H9 (cell line): ENCODE results near the gene SLC51B. TPM values are rescaled to one million over a fixed set of nuclear protein-coding genes. Genes with fewer than 3 reads are reported as not detected.

Experiments used
- DNase-seq: peaks from one replicate; pipeline ENCODE4 v3.0.0-alpha.2; 2017
- H2AFZ ChIP-seq: one replicate; pipeline ENCODE4 v1.6.1; 2013; ENCODE audit warnings: mild to moderate bottlenecking, low read length, control low read depth, moderate library complexity
- H2AK5ac ChIP-seq: 2 replicates; pipeline ENCODE4 v1.6.1; 2013; ENCODE audit warnings: low read length, control low read depth, mixed read lengths; ENCODE audit not compliant: insufficient read length
- H2BK120ac ChIP-seq: one replicate; pipeline ENCODE4 v1.6.1; 2013; ENCODE audit warnings: low read depth, mild to moderate bottlenecking, low read length, control low read depth, inconsistent platforms; ENCODE audit not compliant: poor library complexity, severe bottlenecking
- H2BK12ac ChIP-seq: 2 replicates; pipeline ENCODE4 v1.6.1; 2013; ENCODE audit warnings: low read length, control low read depth, mixed read lengths, low read depth; ENCODE audit not compliant: insufficient read length
- H2BK15ac ChIP-seq: 2 replicates; pipeline ENCODE4 v1.6.1; 2013; ENCODE audit warnings: low read depth, low read length, control low read depth
- H2BK20ac ChIP-seq: one replicate; pipeline ENCODE4 v1.6.1; 2013; ENCODE audit warnings: low read depth, mild to moderate bottlenecking, low read length, control low read depth, inconsistent platforms; ENCODE audit not compliant: poor library complexity, severe bottlenecking
- H2BK5ac ChIP-seq: 2 replicates; pipeline ENCODE4 v1.6.1; 2013; ENCODE audit warnings: low read length, control low read depth, mixed read lengths; ENCODE audit not compliant: insufficient read length
- H3K14ac ChIP-seq: 2 replicates; pipeline ENCODE4 v1.6.1; 2013; ENCODE audit warnings: low read length, control low read depth; ENCODE audit not compliant: insufficient read depth
- H3K18ac ChIP-seq: 2 replicates; pipeline ENCODE4 v1.6.1; 2013; ENCODE audit warnings: low read depth, mild to moderate bottlenecking, mixed read lengths, low read length, control low read depth; ENCODE audit not compliant: insufficient read length
- H3K23ac ChIP-seq: 2 replicates; pipeline ENCODE4 v1.6.1; 2013; ENCODE audit warnings: low read length, control low read depth, mixed read lengths, low read depth; ENCODE audit not compliant: insufficient read length
- H3K23me2 ChIP-seq: 2 replicates; pipeline ENCODE4 v1.6.1; 2013; ENCODE audit warnings: low read depth, mild to moderate bottlenecking, mixed read lengths, low read length, control low read depth; ENCODE audit not compliant: insufficient read length, poor library complexity, severe bottlenecking
- H3K27ac ChIP-seq: 2 replicates; pipeline ENCODE4 v1.5.1; 2013; ENCODE audit warnings: low read length, control low read depth, mixed read lengths, low read depth; ENCODE audit not compliant: insufficient read length
- H3K27me3 ChIP-seq: 2 replicates; pipeline ENCODE4 v1.6.1; 2013; ENCODE audit warnings: low read length, control low read depth, inconsistent platforms; ENCODE audit not compliant: insufficient read depth
- H3K4ac ChIP-seq: 2 replicates; pipeline ENCODE4 v1.6.1; 2013; ENCODE audit warnings: low read depth, mild to moderate bottlenecking, control low read depth, inconsistent platforms, low read length, moderate library complexity
- H3K4me1 ChIP-seq: 2 replicates; pipeline ENCODE4 v1.6.1; 2013; ENCODE audit warnings: low read length, control low read depth, inconsistent platforms; ENCODE audit not compliant: insufficient read depth
- H3K4me2 ChIP-seq: 2 replicates; pipeline ENCODE4 v1.6.1; 2013; ENCODE audit warnings: low read length, control low read depth, mixed read lengths; ENCODE audit not compliant: insufficient read length, insufficient read depth
- H3K56ac ChIP-seq: 2 replicates; pipeline ENCODE4 v1.6.1; 2013; ENCODE audit warnings: low read depth, mild to moderate bottlenecking, mixed read lengths, low read length, control low read depth; ENCODE audit not compliant: insufficient read length
- H3K79me1 ChIP-seq: 2 replicates; pipeline ENCODE4 v1.6.1; 2013; ENCODE audit warnings: low read depth, mild to moderate bottlenecking, moderate library complexity, low read length, control low read depth, inconsistent platforms; ENCODE audit not compliant: insufficient read depth, poor library complexity, severe bottlenecking
- H3K79me2 ChIP-seq: 2 replicates; pipeline ENCODE4 v1.6.1; 2013; ENCODE audit warnings: low read length, control low read depth, inconsistent platforms; ENCODE audit not compliant: insufficient read depth
- H3K9ac ChIP-seq: 2 replicates; pipeline ENCODE4 v1.6.1; 2013; ENCODE audit warnings: low read length, control low read depth, mixed read lengths; ENCODE audit not compliant: insufficient read length; ENCODE audit errors: extremely low read depth
- H3K9me3 ChIP-seq: one replicate; pipeline ENCODE4 v1.6.1; 2013; ENCODE audit warnings: low read depth, low read length, inconsistent platforms; ENCODE audit not compliant: control insufficient read depth
- H3T11ph ChIP-seq: one replicate; pipeline ENCODE4 v1.6.1; 2013; ENCODE audit warnings: mild to moderate bottlenecking, low read length, control low read depth, inconsistent platforms
- H4K20me1 ChIP-seq: one replicate; pipeline ENCODE4 v1.6.1; 2013; ENCODE audit not compliant: control insufficient read depth, insufficient read length, insufficient read depth
- H4K5ac ChIP-seq: 2 replicates; pipeline ENCODE4 v1.6.1; 2013; ENCODE audit warnings: low read depth, mild to moderate bottlenecking, mixed read lengths, low read length, control low read depth; ENCODE audit not compliant: insufficient read length
- H4K8ac ChIP-seq: replicated peaks from 2 replicates; pipeline ENCODE4 v1.6.1; 2013; ENCODE audit warnings: low read length, control low read depth, mixed read lengths, low read depth; ENCODE audit not compliant: insufficient read length
- H4K91ac ChIP-seq: 2 replicates; pipeline ENCODE4 v1.6.1; 2013; ENCODE audit warnings: low read depth, mild to moderate bottlenecking, moderate library complexity, mixed read lengths, low read length, control low read depth; ENCODE audit not compliant: insufficient read length
- H3K27ac Mint-ChIP-seq, 3 experiments: 2 replicates in 2 of 3; 3 replicates in 1 of 3; pipeline ENCODE4 v1.8.0; 2020 to 2021; ENCODE audit warnings: mixed read lengths in 3 of 3, mild to moderate bottlenecking in 1 of 3, moderate library complexity in 1 of 3
- H3K27me3 Mint-ChIP-seq: 2 replicates; pipeline ENCODE4 v1.8.0; 2021; ENCODE audit warnings: low read depth, mild to moderate bottlenecking, moderate library complexity, mixed read lengths
- H3K36me3 Mint-ChIP-seq, 3 experiments: 2 replicates in 2 of 3; 3 replicates in 1 of 3; pipeline ENCODE4 v1.8.0; 2020 to 2021; ENCODE audit warnings: low read depth in 3 of 3, mixed read lengths in 3 of 3; ENCODE audit not compliant: insufficient read depth in 1 of 3
- H3K4me1 Mint-ChIP-seq, 2 experiments: 2 replicates each; pipeline ENCODE4 v1.8.0; 2020; ENCODE audit warnings: mixed read lengths in 2 of 2
- H3K4me3 Mint-ChIP-seq, 2 experiments: 2 replicates in 1 of 2; 3 replicates in 1 of 2; pipeline ENCODE4 v1.8.0; 2020 to 2021; ENCODE audit warnings: mild to moderate bottlenecking in 2 of 2, mixed read lengths in 2 of 2, moderate library complexity in 1 of 2
- H3K9me3 Mint-ChIP-seq, 2 experiments: 2 replicates in 1 of 2; 3 replicates in 1 of 2; pipeline ENCODE4 v1.8.0; 2020; ENCODE audit warnings: mild to moderate bottlenecking in 2 of 2, mixed read lengths in 2 of 2, moderate library complexity in 1 of 2
- WGBS: extraction: QIAGEN DNeasy Blood & Tissue Kit; methylation state at CpG from one replicate; pipeline ENCODE4 v1.1.7; 2013; ENCODE audit warnings: missing lambda C conversion rate, low lambda C conversion rate, mixed read lengths; ENCODE audit not compliant: insufficient read length; ENCODE audit errors: extremely low coverage; 5-methylcytosine and 5-hydroxymethylcytosine counted together
- total RNA-seq: library from RNA; stranded (reverse); gene quantifications from 2 replicates; pipeline ENCODE4 v1.2.1, GENCODE V29; 2021
- TF ChIP-seq, protein P1 (sequence below): fragments of 200-600 bp; sonication (generic); conservative IDR thresholded peaks from 3 replicates; pipeline ENCODE4 v1.8.0; 2021; ENCODE audit warnings: antibody characterized with exemption, mild to moderate bottlenecking

Gene SLC51B
- total RNA-seq, 1 experiment from 2014 or later: not detected

DNA sequence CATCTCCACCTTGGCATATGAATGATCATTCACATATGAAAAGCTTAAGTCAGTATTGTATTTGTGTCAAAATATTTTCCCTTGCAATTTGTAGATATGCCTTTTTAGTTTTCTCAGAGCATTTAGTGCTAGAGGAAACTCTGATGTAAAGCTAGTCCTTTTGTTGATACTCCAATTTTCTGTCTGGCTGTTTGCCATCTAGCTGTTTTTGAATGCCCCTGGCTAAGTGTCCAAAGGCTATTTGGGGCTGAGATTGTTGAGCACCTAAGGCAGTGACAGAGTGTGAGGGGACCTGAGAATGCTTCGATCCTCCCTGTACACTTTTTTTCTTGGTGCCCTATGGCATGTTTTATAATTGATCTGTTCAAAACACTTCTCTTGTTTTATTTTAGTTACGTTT, 3.1 kb downstream of the SLC51B start:
- TF ChIP-seq, protein P1, sequence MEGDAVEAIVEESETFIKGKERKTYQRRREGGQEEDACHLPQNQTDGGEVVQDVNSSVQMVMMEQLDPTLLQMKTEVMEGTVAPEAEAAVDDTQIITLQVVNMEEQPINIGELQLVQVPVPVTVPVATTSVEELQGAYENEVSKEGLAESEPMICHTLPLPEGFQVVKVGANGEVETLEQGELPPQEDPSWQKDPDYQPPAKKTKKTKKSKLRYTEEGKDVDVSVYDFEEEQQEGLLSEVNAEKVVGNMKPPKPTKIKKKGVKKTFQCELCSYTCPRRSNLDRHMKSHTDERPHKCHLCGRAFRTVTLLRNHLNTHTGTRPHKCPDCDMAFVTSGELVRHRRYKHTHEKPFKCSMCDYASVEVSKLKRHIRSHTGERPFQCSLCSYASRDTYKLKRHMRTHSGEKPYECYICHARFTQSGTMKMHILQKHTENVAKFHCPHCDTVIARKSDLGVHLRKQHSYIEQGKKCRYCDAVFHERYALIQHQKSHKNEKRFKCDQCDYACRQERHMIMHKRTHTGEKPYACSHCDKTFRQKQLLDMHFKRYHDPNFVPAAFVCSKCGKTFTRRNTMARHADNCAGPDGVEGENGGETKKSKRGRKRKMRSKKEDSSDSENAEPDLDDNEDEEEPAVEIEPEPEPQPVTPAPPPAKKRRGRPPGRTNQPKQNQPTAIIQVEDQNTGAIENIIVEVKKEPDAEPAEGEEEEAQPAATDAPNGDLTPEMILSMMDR: no peak
- no peaks in the 10 kb centered on the region for H3K27me3 Mint-ChIP-seq

More for the DNA sequence above, 3.1 kb downstream of the SLC51B start:
- Histone ChIP-seq H3K23ac (no peak overlapping the region), H3K27ac (no peak overlapping the region), H2BK15ac (no peak overlapping the region), H2BK12ac (no peak overlapping the region), H3T11ph (no peak overlapping the region), H3K4me1 (no peaks in the 10 kb centered on the region), H3K56ac (no peak overlapping the region), H4K91ac (no peak overlapping the region), H3K18ac (no peak overlapping the region), H4K8ac (no peak overlapping the region), H4K20me1 (no peaks in the 10 kb centered on the region), H2AK5ac (no peak overlapping the region), H3K23me2 (no peaks in the 10 kb centered on the region), H2BK120ac (no peak overlapping the region), H3K4me2 (no peak overlapping the region), H4K5ac (no peak overlapping the region), H3K14ac (no peak overlapping the region), H3K9ac (no peak overlapping the region), H2AFZ (no peak overlapping the region), H3K4ac (no peak overlapping the region), H3K79me2 (no peaks in the 10 kb centered on the region), H3K79me1 (no peaks in the 10 kb centered on the region), H3K27me3 (no peaks in the 10 kb centered on the region), H2BK5ac (no peak overlapping the region), H3K9me3 (no peaks in the 10 kb centered on the region), H2BK20ac (no peak overlapping the region)
- no CpG with 5 or more reads among the region's 2 CpGs for WGBS
- Mint-ChIP-seq H3K36me3 (no peaks in the 10 kb centered on the region), H3K4me1 (peaks cover 13% of the 10 kb centered on the region in 2 experiments), H3K4me3 (no peak overlapping the region), H3K9me3 (no peaks in the 10 kb centered on the region), H3K27ac (no peak overlapping the region)
- DNase-seq: no peak
